Common myeloid progenitor, CD34-positive (primary cell): ENCODE results near the gene CCSER1.

Experiments
- CTCF ChIA-PET: fragments of 350-600 bp; sonication (Branson Sonifier 250); formaldehyde crosslinking; loops from one replicate; lab custom pipeline; 2021; ENCODE audit warnings: antibody characterized with exemption; lab: Charles Lee
- POLR2A ChIA-PET: fragments of 350-600 bp; sonication (Branson Sonifier 250); formaldehyde crosslinking; loops from one replicate; lab custom pipeline; 2021; ENCODE audit warnings: antibody characterized with exemption; lab: Charles Lee
- DNase-seq, 3 donors: peaks; one replicate each; pipeline versions ENCODE4 v3.0.0 to v3.0.0-alpha.2; 2013
- H3K27ac ChIP-seq, 2 experiments: 1 replicate in 1 of 2; 2 replicates in 1 of 2; pipeline ENCODE4 v1.7.0; 2013; ENCODE audit warnings: inconsistent platforms in 2 of 2, low read length in 2 of 2, mild to moderate bottlenecking in 2 of 2, low read depth in 1 of 2, moderate library complexity in 1 of 2; ENCODE audit not compliant: severe bottlenecking in 2 of 2, insufficient read depth in 1 of 2, poor library complexity in 1 of 2
- H3K27me3 ChIP-seq, 5 experiments: replicated peaks in 2 of 5; 1 replicate in 3 of 5; 2 replicates in 2 of 5; pipeline versions ENCODE4 v1.6.1 to v1.7.0; 2013; ENCODE audit warnings: low read length in 4 of 5, mild to moderate bottlenecking in 2 of 5, moderate library complexity in 2 of 5, inconsistent platforms in 1 of 5; ENCODE audit not compliant: insufficient read depth in 5 of 5, control insufficient read depth in 4 of 5
- H3K36me3 ChIP-seq, 4 experiments: 1 replicate in 2 of 4; 2 replicates in 2 of 4; pipeline versions ENCODE4 v1.6.1 to v1.7.0; 2013; ENCODE audit warnings: low read length in 3 of 4, control low read depth in 1 of 4, mild to moderate bottlenecking in 1 of 4; ENCODE audit not compliant: control insufficient read depth in 4 of 4, insufficient read depth in 4 of 4
- H3K4me1 ChIP-seq, 4 experiments: 1 replicate in 3 of 4; 2 replicates in 1 of 4; pipeline versions ENCODE4 v1.6.1 to v1.7.1; 2013; ENCODE audit warnings: low read length in 3 of 4, mild to moderate bottlenecking in 3 of 4, control low read depth in 1 of 4, inconsistent platforms in 1 of 4, moderate library complexity in 1 of 4; ENCODE audit not compliant: control insufficient read depth in 4 of 4, insufficient read depth in 4 of 4; ENCODE audit errors: control extremely low read depth in 1 of 4
- H3K4me3 ChIP-seq, 7 experiments: 1 replicate in 4 of 7; 2 replicates in 3 of 7; pipeline versions ENCODE4 v1.5.1 to v1.7.0; 2013; ENCODE audit warnings: mild to moderate bottlenecking in 7 of 7, low read length in 6 of 7, moderate library complexity in 6 of 7, inconsistent platforms in 2 of 7, low read depth in 2 of 7, control low read depth in 1 of 7; ENCODE audit not compliant: insufficient read depth in 4 of 7, control insufficient read depth in 1 of 7; ENCODE audit errors: extremely low read depth in 1 of 7
- H3K9me3 ChIP-seq, 5 experiments: 1 replicate in 4 of 5; 2 replicates in 1 of 5; pipeline versions ENCODE4 v1.6.1 to v1.7.1; 2013; ENCODE audit warnings: low read length in 4 of 5, mild to moderate bottlenecking in 2 of 5, inconsistent platforms in 1 of 5, low read depth in 1 of 5, moderate library complexity in 1 of 5; ENCODE audit not compliant: control insufficient read depth in 4 of 5, insufficient read depth in 2 of 5; ENCODE audit errors: control extremely low read depth in 1 of 5
- WGBS: methylation state at CpG from one replicate; pipeline ENCODE4 v1.1.5; 2013; ENCODE audit not compliant: insufficient coverage; 5-methylcytosine and 5-hydroxymethylcytosine counted together

The CCSER1 gene

DNA sequence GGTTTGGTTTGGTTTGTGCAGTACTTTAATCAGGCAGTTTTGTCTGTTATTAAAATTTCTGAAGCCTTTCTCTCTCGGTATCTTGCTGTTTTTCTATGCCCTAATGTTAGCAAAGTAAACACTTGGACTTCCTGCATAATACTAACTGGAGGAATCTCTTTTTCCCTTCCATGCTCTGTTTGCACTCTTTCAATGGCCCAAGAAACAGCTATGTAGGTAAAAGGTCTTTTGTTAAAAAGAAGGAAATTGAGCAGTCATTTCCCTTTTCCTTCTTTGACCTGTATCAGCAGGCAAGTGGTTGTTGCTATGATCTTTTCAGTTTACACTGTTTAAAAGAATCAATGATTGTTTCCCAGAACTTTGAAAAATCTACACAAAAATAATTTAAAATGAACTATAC, 82.7 kb downstream of the CCSER1 start:
- Histone ChIP-seq H3K9me3 (peaks cover 0 to 6% (median 0%) of the 10 kb centered on the region in 5 experiments), H3K27ac (no peak overlapping the region), H3K4me3 (no peak overlapping the region), H3K36me3 (no peaks in the 10 kb centered on the region), H3K4me1 (peaks cover 0 to 6% (median 1%) of the 10 kb centered on the region in 4 experiments), H3K27me3 (no peaks in the 10 kb centered on the region)
- WGBS: 0% methylated on average over 1 of the region's 1 CpG
- ChIA-PET CTCF (interaction anchor here (1.0 kb wide), 1 partner anchor 34 kb away, joined by 3 read pairs; no protein-coding TSS in a partner anchor), POLR2A (no interaction called here)
- DNase-seq: peak in 2 of 3 donors; percentile 1 to 3

DNA sequence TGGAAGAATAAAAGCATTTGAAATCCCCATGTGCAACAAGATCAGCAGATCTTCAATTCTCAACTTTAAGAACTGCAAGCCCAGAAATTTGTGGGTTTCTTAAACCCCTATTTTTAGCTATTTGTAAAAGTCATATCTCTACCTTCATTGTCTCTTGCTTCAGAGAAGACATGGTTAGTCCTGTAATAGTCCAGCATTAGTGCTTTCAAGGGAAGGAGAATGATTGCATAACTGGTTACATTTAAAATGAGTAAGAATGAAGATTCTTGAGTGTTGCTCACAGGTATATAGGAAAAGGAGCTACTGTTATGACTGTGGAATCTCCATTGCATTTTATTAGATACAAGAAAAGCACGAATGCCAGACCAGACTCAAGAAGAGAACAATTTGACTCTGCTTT, 84.0 kb downstream of the CCSER1 start:
- H3K4me3 ChIP-seq: no peak overlapping the region
- H3K36me3 ChIP-seq: no peaks in the 10 kb centered on the region
- H3K9me3 ChIP-seq: peaks cover 0 to 6% (median 0%) of the 10 kb centered on the region in 5 experiments
- H3K27me3 ChIP-seq: no peaks in the 10 kb centered on the region
- 100% methylated on average over 1 of the region's 1 CpG for WGBS
- no peak for DNase-seq
- H3K27ac ChIP-seq: no peak overlapping the region
- ChIA-PET POLR2A (no interaction called here), CTCF (no interaction called here)
- peaks cover 0 to 6% (median 1%) of the 10 kb centered on the region in 4 experiments for H3K4me1 ChIP-seq

DNA sequence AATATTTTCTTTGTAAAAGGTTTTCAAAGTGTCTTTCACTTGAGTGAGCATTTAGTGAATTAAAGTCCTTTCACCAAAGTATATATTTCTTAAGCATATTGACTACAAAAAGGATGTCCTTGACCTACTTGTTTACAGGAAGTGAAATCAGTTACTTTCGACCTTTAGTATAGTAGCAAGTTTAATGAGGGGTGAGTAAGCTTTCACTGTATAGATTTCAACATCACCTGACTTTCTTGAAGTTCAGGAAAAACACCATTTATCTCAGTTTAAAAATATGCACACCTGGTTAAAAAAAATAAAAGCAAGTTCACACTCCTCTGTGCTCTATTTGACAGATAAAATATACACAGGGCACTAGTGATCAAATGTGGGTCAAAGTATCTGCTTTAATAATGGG, 88.1 kb downstream of the CCSER1 start:
- Histone ChIP-seq H3K27ac (no peak overlapping the region), H3K27me3 (no peaks in the 10 kb centered on the region), H3K9me3 (peaks cover 0 to 3% (median 0%) of the 10 kb centered on the region in 5 experiments), H3K4me3 (no peak overlapping the region), H3K4me1 (no peaks in the 10 kb centered on the region), H3K36me3 (no peaks in the 10 kb centered on the region)
- ChIA-PET POLR2A (no interaction called here), CTCF (no interaction called here)
- WGBS: no CpG with 5 or more reads among the region's 1 CpG
- DNase-seq: no peak

DNA sequence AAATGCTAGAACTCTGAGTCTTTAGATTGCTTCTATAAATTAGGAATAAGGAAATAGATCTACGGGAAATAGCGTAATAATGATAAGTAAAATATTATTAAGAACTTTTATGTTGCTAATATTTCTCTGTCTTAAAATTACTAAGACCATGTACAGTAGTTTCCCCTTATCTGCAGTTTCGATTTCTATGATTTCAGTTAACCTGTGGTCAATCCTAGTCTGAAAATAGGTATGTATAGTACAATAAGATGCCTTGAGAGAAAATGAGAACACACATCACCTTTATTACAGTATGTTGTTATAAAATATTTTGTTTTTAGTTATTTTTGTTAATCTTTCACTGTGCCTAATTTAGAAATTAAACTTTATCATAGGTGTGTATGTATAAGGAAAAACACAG, 92.6 kb downstream of the CCSER1 start:
- Histone ChIP-seq H3K27me3 (no peaks in the 10 kb centered on the region), H3K9me3 (peaks cover 0 to 3% (median 0%) of the 10 kb centered on the region in 5 experiments), H3K4me1 (no peaks in the 10 kb centered on the region), H3K36me3 (no peaks in the 10 kb centered on the region), H3K4me3 (no peak overlapping the region), H3K27ac (no peak overlapping the region)
- no peak for DNase-seq
- POLR2A ChIA-PET: no interaction called here
- CTCF ChIA-PET: no interaction called here
- WGBS: no CpG with 5 or more reads among the region's 3 CpGs

DNA sequence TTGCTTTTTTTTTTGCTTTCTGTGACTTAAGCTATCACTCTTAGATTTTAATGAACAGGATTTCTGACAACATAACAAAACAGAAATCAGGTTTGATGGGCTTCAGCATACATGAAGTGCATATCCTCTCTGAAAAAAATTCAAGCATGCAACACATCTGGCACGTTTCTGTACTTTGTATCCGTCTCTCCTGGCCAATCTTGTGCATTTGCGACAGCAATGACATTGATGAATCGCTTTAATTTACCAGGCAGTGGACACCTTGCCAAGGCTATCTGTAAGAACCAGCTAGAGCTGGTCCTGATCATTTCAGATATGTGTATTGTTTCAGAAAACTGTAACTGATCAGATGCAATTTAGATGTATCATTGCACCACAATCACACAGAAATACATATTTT, 93.3 kb downstream of the CCSER1 start:
- Histone ChIP-seq H3K27ac (no peak overlapping the region), H3K4me1 (no peaks in the 10 kb centered on the region), H3K9me3 (peaks cover 0 to 3% (median 0%) of the 10 kb centered on the region in 5 experiments), H3K4me3 (no peak overlapping the region), H3K27me3 (no peaks in the 10 kb centered on the region), H3K36me3 (no peaks in the 10 kb centered on the region)
- 100% methylated on average over 3 of the region's 4 CpGs for WGBS
- POLR2A ChIA-PET: no interaction called here
- CTCF ChIA-PET: no interaction called here
- no peak for DNase-seq

DNA sequence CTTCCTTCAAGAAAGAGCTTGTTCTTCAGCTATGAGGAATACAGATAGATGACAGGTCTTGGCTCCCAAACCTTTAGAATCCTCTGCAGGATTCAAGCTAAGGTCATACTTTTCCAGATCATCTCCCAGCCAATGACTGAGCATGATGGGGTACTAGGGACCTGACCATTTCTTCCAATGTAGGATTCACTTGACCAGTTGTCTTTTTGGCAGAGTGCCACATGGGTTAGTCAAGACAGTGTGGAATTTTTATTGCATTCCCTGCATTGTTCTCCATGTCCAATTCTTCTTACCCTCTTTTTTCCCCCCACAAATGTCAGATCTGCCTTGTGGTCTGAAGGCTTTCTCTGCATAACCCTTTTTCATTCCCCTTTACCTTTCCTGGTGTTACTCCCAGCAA, 99.5 kb downstream of the CCSER1 start:
- Histone ChIP-seq H3K27ac (no peak overlapping the region), H3K4me1 (no peaks in the 10 kb centered on the region), H3K36me3 (no peaks in the 10 kb centered on the region), H3K27me3 (no peaks in the 10 kb centered on the region), H3K4me3 (no peak overlapping the region), H3K9me3 (peaks cover 0 to 7% (median 0%) of the 10 kb centered on the region in 5 experiments)
- ChIA-PET POLR2A (no interaction called here), CTCF (interaction anchor here (1.2 kb wide), 1 partner anchor 28 kb away, joined by 3 read pairs; no protein-coding TSS in a partner anchor)
- no peak for DNase-seq

DNA sequence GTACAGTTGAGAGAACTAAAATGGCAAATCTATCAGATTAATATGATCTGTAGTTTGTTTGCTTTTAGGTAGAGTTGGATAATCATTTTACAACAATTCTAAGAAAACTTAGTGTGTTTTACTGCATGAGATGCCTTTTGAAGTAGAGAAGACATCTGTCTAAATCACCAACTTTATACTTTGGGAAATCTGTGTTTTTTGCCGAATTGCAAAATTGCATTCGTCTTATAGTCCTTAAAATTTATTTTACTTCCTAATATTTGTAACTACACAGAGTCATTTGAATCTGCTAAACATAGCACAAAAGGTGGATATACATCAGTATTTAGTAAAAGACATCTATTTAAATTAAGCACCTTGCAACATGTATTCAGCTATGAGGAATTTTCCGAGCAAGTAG, 100.0 kb downstream of the CCSER1 start:
- Histone ChIP-seq H3K4me3 (no peak overlapping the region), H3K9me3 (peaks cover 0 to 7% (median 0%) of the 10 kb centered on the region in 5 experiments), H3K36me3 (no peaks in the 10 kb centered on the region), H3K27ac (no peak overlapping the region), H3K4me1 (no peaks in the 10 kb centered on the region), H3K27me3 (no peaks in the 10 kb centered on the region)
- WGBS: no CpG with 5 or more reads among the region's 3 CpGs
- POLR2A ChIA-PET: no interaction called here
- CTCF ChIA-PET: interaction anchor here (1.2 kb wide), 1 partner anchor 29 kb away, joined by 3 read pairs; no protein-coding TSS in a partner anchor
- DNase-seq: no peak
